Upper lobe of left lung (tissue), 6 donors: ENCODE measurements around the gene NADK. TPM values are rescaled to one million over a fixed set of nuclear protein-coding genes. Genes with fewer than 3 reads are reported as not detected.
A peak's percentile ranks its signal among the peaks of the same experiment; 100 is the strongest.

Experiments used
- ATAC-seq, 2 donors: fragments of 200-7000 bp; cut with Tn5 transposase; one replicate each; pipeline ENCODE4 v1.9.1; 2022; ENCODE audit warnings: mild to moderate bottlenecking in 2 of 2, moderate library complexity in 2 of 2; ENCODE audit not compliant: low FRiP score in 2 of 2
- DNase-seq, 2 donors: peaks; one replicate each; pipeline ENCODE4 v3.0.0-alpha.2; 2019 to 2020
- H3K27ac ChIP-seq, 4 donors: fragments of 200-600 bp; sonication (generic); one replicate each; pipeline ENCODE4 v1.5.1; 2016 to 2019
- H3K27me3 ChIP-seq, 4 donors: fragments of 200-600 bp; sonication (generic); one replicate each; pipeline ENCODE4 v1.5.1; 2017 to 2019
- H3K36me3 ChIP-seq, 4 donors: fragments of 200-600 bp; sonication (generic); one replicate each; pipeline ENCODE4 v1.5.1; 2016 to 2019
- H3K4me1 ChIP-seq, 4 donors: fragments of 200-600 bp; sonication (generic); one replicate each; pipeline ENCODE4 v1.5.1; 2018 to 2019
- H3K4me3 ChIP-seq, 4 donors: fragments of 200-600 bp; sonication (generic); one replicate each; pipeline ENCODE4 v1.5.1; 2017 to 2019; ENCODE audit warnings: mild to moderate bottlenecking in 2 of 4, moderate library complexity in 1 of 4
- H3K9me3 ChIP-seq, 4 donors: fragments of 200-600 bp; sonication (generic); one replicate each; pipeline ENCODE4 v1.5.1; 2018 to 2019
- EP300 ChIP-seq, 4 donors: sonication (generic); formaldehyde crosslinking; IDR thresholded peaks; one replicate each; pipeline ENCODE4 v1.5.1; 2017; ENCODE audit warnings: antibody characterized with exemption in 4 of 4, control low read depth in 2 of 4
- POLR2A ChIP-seq, 4 donors: fragments of 450-650 bp; IDR thresholded peaks; one replicate each; pipeline ENCODE4 v1.5.1; 2016 to 2017; ENCODE audit warnings: antibody characterized with exemption in 4 of 4, mild to moderate bottlenecking in 2 of 4
- POLR2AphosphoS5 ChIP-seq, 2 donors: sonication (generic); formaldehyde crosslinking; IDR thresholded peaks; one replicate each; pipeline ENCODE4 v1.5.1; 2017; ENCODE audit warnings: antibody characterized with exemption in 2 of 2
- WGBS, 2 donors: methylation state at CpG; one replicate each; pipeline ENCODE4 v1.1.5; 2017 to 2018; 5-methylcytosine and 5-hydroxymethylcytosine counted together
- total RNA-seq, 6 donors: library from RNA; depleted of rRNA in 4 of 6; stranded (reverse); fragments of >200 nt in 4 of 6; gene quantifications; one replicate each; pipeline versions ENCODE4 v1.1.0 to v1.2.1, GENCODE V29; 2016 to 2021
- TF ChIP-seq, protein P1 (sequence below), 6 experiments: fragments of 450-650 bp in 4 of 6; fragments of 200-600 bp in 2 of 6; sonication (generic) in 2 of 6; IDR thresholded peaks; one replicate each; pipeline ENCODE4 v1.5.1; 2016 to 2019; ENCODE audit warnings: antibody characterized with exemption in 6 of 6
- donor health status: DM: no; HTN: no; CAD: no; lungs with moderate emphysema.
- donor health status: DM: no; HTN: yes; CAD: no; lungs with severe emphysema.

The NADK gene, protein sequence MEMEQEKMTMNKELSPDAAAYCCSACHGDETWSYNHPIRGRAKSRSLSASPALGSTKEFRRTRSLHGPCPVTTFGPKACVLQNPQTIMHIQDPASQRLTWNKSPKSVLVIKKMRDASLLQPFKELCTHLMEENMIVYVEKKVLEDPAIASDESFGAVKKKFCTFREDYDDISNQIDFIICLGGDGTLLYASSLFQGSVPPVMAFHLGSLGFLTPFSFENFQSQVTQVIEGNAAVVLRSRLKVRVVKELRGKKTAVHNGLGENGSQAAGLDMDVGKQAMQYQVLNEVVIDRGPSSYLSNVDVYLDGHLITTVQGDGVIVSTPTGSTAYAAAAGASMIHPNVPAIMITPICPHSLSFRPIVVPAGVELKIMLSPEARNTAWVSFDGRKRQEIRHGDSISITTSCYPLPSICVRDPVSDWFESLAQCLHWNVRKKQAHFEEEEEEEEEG
- total RNA-seq: 100 to 1,000 TPM in 4 of 6 donors, 10 to 100 TPM in 2; 85.0 to 279 (median 124) TPM

DNA sequence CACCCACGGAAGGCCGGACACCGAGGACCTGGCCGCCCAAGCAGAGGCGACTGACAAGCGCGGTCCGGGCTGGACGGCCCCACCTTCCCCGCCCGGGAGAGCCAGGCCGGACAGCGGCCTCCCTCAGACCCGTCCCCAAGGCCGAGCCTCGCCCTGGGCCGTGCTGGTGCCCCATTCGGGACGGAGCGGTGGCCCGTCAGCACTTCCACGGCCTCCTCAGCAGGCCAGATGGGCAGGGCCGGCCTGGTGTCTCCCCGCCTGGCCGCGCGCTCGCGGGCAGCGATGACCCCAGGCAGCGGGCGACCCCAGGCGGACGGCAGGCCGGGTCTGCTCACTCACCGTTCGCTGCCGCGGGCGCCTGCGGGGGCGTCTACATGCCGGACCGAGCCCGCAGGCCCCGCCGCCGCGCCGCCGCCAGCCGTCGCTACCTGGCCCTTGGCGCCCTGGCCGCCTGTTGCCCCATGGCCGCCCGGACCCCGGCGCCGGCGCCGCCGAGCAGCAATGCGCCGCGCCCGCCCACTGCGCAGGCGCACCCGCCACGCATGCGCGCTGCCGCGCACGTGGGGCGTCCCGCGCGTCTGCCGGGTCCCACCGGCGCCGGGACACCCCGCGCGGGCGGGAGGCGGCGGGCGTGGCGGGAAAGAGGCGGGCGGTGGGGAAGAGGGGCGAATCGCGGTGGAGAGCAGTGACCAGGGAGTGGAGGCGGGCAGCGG is at the start of gene NADK:
Gene NADK, minus strand, starts transcription at position 521 of the 713 bp plus-strand sequence. CDS start 13,064 bp downstream, outside the sequence.
- TF ChIP-seq, protein P1, sequence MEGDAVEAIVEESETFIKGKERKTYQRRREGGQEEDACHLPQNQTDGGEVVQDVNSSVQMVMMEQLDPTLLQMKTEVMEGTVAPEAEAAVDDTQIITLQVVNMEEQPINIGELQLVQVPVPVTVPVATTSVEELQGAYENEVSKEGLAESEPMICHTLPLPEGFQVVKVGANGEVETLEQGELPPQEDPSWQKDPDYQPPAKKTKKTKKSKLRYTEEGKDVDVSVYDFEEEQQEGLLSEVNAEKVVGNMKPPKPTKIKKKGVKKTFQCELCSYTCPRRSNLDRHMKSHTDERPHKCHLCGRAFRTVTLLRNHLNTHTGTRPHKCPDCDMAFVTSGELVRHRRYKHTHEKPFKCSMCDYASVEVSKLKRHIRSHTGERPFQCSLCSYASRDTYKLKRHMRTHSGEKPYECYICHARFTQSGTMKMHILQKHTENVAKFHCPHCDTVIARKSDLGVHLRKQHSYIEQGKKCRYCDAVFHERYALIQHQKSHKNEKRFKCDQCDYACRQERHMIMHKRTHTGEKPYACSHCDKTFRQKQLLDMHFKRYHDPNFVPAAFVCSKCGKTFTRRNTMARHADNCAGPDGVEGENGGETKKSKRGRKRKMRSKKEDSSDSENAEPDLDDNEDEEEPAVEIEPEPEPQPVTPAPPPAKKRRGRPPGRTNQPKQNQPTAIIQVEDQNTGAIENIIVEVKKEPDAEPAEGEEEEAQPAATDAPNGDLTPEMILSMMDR (IDR thresholded peaks at IDR 0.05): peak in 2 of 6 experiments; percentile 17 to 45
- TF ChIP-seq EP300 (IDR thresholded peaks at IDR 0.05) (no peak), POLR2A (IDR thresholded peaks at IDR 0.05) (peak in 1 of 4 donors; percentile 24), POLR2AphosphoS5 (IDR thresholded peaks at IDR 0.05) (peak in 1 of 2 donors; percentile 9)
- H3K4me1 ChIP-seq: peaks cover 74 to 91% (median 78%) of the 10 kb centered on the region in 4 donors
- H3K36me3 ChIP-seq: no peaks in the 10 kb centered on the region
- no peaks in the 10 kb centered on the region for H3K9me3 ChIP-seq
- H3K27ac ChIP-seq: peak within 1 kb of the TSS; percentile 90 to 97 (median 94)
- no peaks in the 10 kb centered on the region for H3K27me3 ChIP-seq
- peak within 1 kb of the TSS; percentile 89 to 99 (median 94) for H3K4me3 ChIP-seq
- DNase-seq (peak; percentile 67 to 96), ATAC-seq (peak in 1 of 2 donors; percentile 80)
- 1% methylated on average over 58 of the region's 99 CpGs; no CpG with 5 or more reads in 1 of the 2 donors for WGBS, 2 donors

DNA sequence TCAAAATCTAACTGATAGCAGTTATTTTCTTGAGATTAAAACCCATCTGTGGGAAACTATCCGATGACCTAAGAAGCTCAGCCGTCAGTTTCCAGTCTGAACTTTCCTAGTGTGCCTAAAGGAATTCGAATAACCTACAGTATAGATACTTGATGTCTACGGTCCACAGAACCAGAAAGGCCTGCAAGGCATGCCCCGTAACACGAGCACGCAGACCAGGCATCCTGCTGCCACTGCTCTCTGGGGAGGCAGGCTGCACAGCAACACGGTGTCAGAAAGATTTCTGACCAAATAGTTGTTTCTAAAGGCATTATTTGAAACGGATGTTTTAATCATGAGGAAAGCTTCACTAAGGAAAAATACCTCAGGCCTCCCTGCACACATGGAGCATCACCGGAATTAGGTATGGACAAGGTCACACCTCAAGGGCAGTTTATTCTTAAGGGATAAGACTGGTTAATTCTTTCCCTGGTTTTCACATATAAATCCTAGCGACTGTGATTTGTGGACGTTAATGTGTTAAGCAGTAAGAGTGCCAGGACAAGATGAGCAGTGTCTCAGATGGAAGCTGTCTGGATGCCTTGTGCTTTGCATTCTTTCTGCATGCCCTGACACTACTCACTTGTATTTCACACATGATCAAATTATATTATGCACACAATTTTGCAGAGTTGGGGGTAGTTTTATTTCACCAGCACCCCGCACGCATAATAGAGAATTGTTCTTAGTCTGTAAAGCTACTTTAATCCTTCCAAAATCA is 49.0 kb upstream of the NADK start:
- Histone ChIP-seq H3K4me1 (peaks cover 0 to 22% (median 0%) of the 10 kb centered on the region in 4 donors), H3K4me3 (no peak overlapping the region), H3K27ac (no peak overlapping the region), H3K36me3 (peaks cover 0 to 44% (median 9%) of the 10 kb centered on the region in 4 donors), H3K27me3 (no peaks in the 10 kb centered on the region), H3K9me3 (no peaks in the 10 kb centered on the region)
- 69 to 76% methylated on average over 14 of the region's 14 CpGs for WGBS, 2 donors
- DNase-seq (no peak), ATAC-seq (no peak)
- no peak for TF ChIP-seq POLR2A (IDR thresholded peaks at IDR 0.05)
- TF ChIP-seq, protein P1 (IDR thresholded peaks at IDR 0.05): no peak
- TF ChIP-seq POLR2AphosphoS5 (IDR thresholded peaks at IDR 0.05): no peak
- no peak for TF ChIP-seq EP300 (IDR thresholded peaks at IDR 0.05)

GRCh38 chr1:1826356-1827088 is 48.3 kb upstream of the NADK start:
- TF ChIP-seq, protein P1 (IDR thresholded peaks at IDR 0.05): no peak
- TF ChIP-seq POLR2AphosphoS5 (IDR thresholded peaks at IDR 0.05) (no peak), POLR2A (IDR thresholded peaks at IDR 0.05) (no peak), EP300 (IDR thresholded peaks at IDR 0.05) (no peak)
- no peaks in the 10 kb centered on the region for H3K27me3 ChIP-seq
- peaks cover 0 to 20% (median 0%) of the 10 kb centered on the region in 4 donors for H3K4me1 ChIP-seq
- H3K36me3 ChIP-seq: peaks cover 0 to 45% (median 10%) of the 10 kb centered on the region in 4 donors
- no peak for ATAC-seq
- no peaks in the 10 kb centered on the region for H3K9me3 ChIP-seq
- no peak overlapping the region for H3K4me3 ChIP-seq
- DNase-seq: no peak
- no peak overlapping the region for H3K27ac ChIP-seq
- WGBS, 2 donors: 85 to 87% methylated on average over 8 to 9 of the region's 9 CpGs

DNA sequence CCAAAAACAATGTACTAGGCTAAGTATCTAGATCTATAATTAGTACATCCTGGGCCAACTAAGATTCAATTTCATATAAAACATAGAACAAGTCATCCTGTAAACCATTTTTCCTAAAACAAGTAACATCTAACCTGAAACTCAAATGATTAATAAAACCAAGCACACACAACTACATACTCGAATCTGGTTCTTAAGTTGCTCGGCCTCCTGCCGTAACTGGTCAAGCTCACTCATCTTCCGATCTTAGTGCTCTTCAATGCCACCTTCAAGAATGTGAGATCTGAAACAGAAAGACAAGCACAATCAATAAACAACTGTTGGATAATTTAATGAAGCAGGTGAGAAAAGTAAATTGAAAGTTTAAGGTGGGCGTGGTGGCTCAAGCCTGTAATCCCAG is 46.9 kb upstream of the NADK start:
- DNase-seq: no peak

More for the DNA sequence above, 46.9 kb upstream of the NADK start:
- no peak overlapping the region for H3K4me3 ChIP-seq
- TF ChIP-seq POLR2A (IDR thresholded peaks at IDR 0.05): no peak
- TF ChIP-seq, protein P1 (IDR thresholded peaks at IDR 0.05): no peak
- TF ChIP-seq EP300 (IDR thresholded peaks at IDR 0.05): no peak
- TF ChIP-seq POLR2AphosphoS5 (IDR thresholded peaks at IDR 0.05): no peak
- ATAC-seq: no peak
- peaks cover 0 to 20% (median 0%) of the 10 kb centered on the region in 4 donors for H3K4me1 ChIP-seq
- H3K27me3 ChIP-seq: no peaks in the 10 kb centered on the region
- no peak overlapping the region for H3K27ac ChIP-seq
- H3K36me3 ChIP-seq: peaks cover 0 to 51% (median 10%) of the 10 kb centered on the region in 4 donors
- 91 to 96% methylated on average over 5 of the region's 5 CpGs for WGBS, 2 donors
- H3K9me3 ChIP-seq: no peaks in the 10 kb centered on the region
